Nephron progenitor cell (in vitro differentiated cells): ENCODE results near the gene CCDC82.

Experiments used
- DNase-seq: peaks from one replicate; pipeline ENCODE4 v3.0.0; 2021
- H3K27ac Mint-ChIP-seq: 2 replicates; pipeline ENCODE4 v1.8.0; 2021; ENCODE audit warnings: mild to moderate bottlenecking, moderate library complexity, mixed read lengths
- H3K27me3 Mint-ChIP-seq: 2 replicates; pipeline ENCODE4 v1.8.0; 2021; ENCODE audit warnings: mild to moderate bottlenecking, low read depth, mixed read lengths; ENCODE audit not compliant: poor library complexity
- H3K36me3 Mint-ChIP-seq: 2 replicates; pipeline ENCODE4 v1.8.0; 2021; ENCODE audit warnings: low read depth, mixed read lengths
- H3K4me1 Mint-ChIP-seq: 2 replicates; pipeline ENCODE4 v1.8.0; 2021; ENCODE audit warnings: mixed read lengths
- H3K4me3 Mint-ChIP-seq: 2 replicates; pipeline ENCODE4 v1.8.0; 2021; ENCODE audit warnings: mild to moderate bottlenecking, moderate library complexity, mixed read lengths
- H3K9me3 Mint-ChIP-seq: 2 replicates; pipeline ENCODE4 v1.8.0; 2021; ENCODE audit warnings: mild to moderate bottlenecking, moderate library complexity, mixed read lengths
- CTCF ChIP-seq: fragments of 200-600 bp; sonication (generic); IDR thresholded peaks from 2 replicates; pipeline ENCODE4 v1.5.0; 2021; ENCODE audit warnings: antibody characterized with exemption

Gene CCDC82

GRCh38 chr11:96317985-96318384 lies 71.7 kb downstream of the CCDC82 start:
- no peak overlapping the region for H3K27ac Mint-ChIP-seq
- no peaks in the 10 kb centered on the region for H3K27me3 Mint-ChIP-seq
- no peak for DNase-seq

GRCh38 chr11:96317571-96317970 lies 72.1 kb downstream of the CCDC82 start:
- H3K36me3 Mint-ChIP-seq = peaks cover 47% of the 10 kb centered on the region
- H3K27ac Mint-ChIP-seq = no peak overlapping the region
- no peaks in the 10 kb centered on the region for H3K9me3 Mint-ChIP-seq
- H3K4me1 Mint-ChIP-seq = peaks cover 64% of the 10 kb centered on the region
- no peak for DNase-seq
- H3K27me3 Mint-ChIP-seq = no peaks in the 10 kb centered on the region
- TF ChIP-seq CTCF = no peak
- no peak overlapping the region for H3K4me3 Mint-ChIP-seq

More at GRCh38 chr11:96317985-96318384, 71.7 kb downstream of the CCDC82 start:
- no peak overlapping the region for H3K4me3 Mint-ChIP-seq
- TF ChIP-seq CTCF = no peak
- H3K9me3 Mint-ChIP-seq = peaks cover 3% of the 10 kb centered on the region
- peaks cover 61% of the 10 kb centered on the region for H3K4me1 Mint-ChIP-seq
- peaks cover 51% of the 10 kb centered on the region for H3K36me3 Mint-ChIP-seq

GRCh38 chr11:96316869-96317268 lies 72.8 kb downstream of the CCDC82 start:
- H3K27ac Mint-ChIP-seq = no peak overlapping the region

GRCh38 chr11:96315476-96315875 lies 74.2 kb downstream of the CCDC82 start:
- DNase-seq = no peak
- H3K36me3 Mint-ChIP-seq = peaks cover 31% of the 10 kb centered on the region
- H3K27ac Mint-ChIP-seq = no peak overlapping the region
- H3K4me1 Mint-ChIP-seq = peaks cover 46% of the 10 kb centered on the region
- no peak overlapping the region for H3K4me3 Mint-ChIP-seq
- H3K9me3 Mint-ChIP-seq = no peaks in the 10 kb centered on the region
- H3K27me3 Mint-ChIP-seq = no peaks in the 10 kb centered on the region
- no peak for TF ChIP-seq CTCF

More at GRCh38 chr11:96316869-96317268, 72.8 kb downstream of the CCDC82 start:
- H3K9me3 Mint-ChIP-seq = no peaks in the 10 kb centered on the region
- TF ChIP-seq CTCF = no peak
- no peak overlapping the region for H3K4me3 Mint-ChIP-seq
- peaks cover 40% of the 10 kb centered on the region for H3K36me3 Mint-ChIP-seq
- no peak for DNase-seq
- H3K27me3 Mint-ChIP-seq = no peaks in the 10 kb centered on the region
- peaks cover 60% of the 10 kb centered on the region for H3K4me1 Mint-ChIP-seq

- peak overlapping the region; percentile 74 for H3K27ac Mint-ChIP-seq
- TF ChIP-seq CTCF = no peak
- H3K4me3 Mint-ChIP-seq = no peak overlapping the region
- no peak for DNase-seq
- H3K9me3 Mint-ChIP-seq = no peaks in the 10 kb centered on the region
- peaks cover 22% of the 10 kb centered on the region for H3K36me3 Mint-ChIP-seq
- peaks cover 43% of the 10 kb centered on the region for H3K4me1 Mint-ChIP-seq
- H3K27me3 Mint-ChIP-seq = no peaks in the 10 kb centered on the region
Measured at GRCh38 chr11:96314326-96315020, 75.2 kb downstream of the CCDC82 start.

- no peaks in the 10 kb centered on the region for H3K27me3 Mint-ChIP-seq
- peaks cover 16% of the 10 kb centered on the region for H3K36me3 Mint-ChIP-seq
- no peak overlapping the region for H3K4me3 Mint-ChIP-seq
- DNase-seq = no peak
- H3K27ac Mint-ChIP-seq = peak overlapping the region; percentile 13
- H3K9me3 Mint-ChIP-seq = no peaks in the 10 kb centered on the region
- H3K4me1 Mint-ChIP-seq = peaks cover 50% of the 10 kb centered on the region
- TF ChIP-seq CTCF = no peak
Measured at GRCh38 chr11:96313163-96313562, 76.5 kb downstream of the CCDC82 start.
